GM18951 (cell line): Measurements from ENCODE around the gene HHAT.
"Not testable (repeated sequence)": the region's sequence is repeated elsewhere in the genome, so short reads cannot be mapped to it uniquely, and the experiment has no call there.

Experiments used
- POLR2A ChIP-seq: IDR thresholded peaks from 4 replicates; pipeline ENCODE4 v1.6.1; 2011; ENCODE audit warnings: mild to moderate bottlenecking; ENCODE audit not compliant: insufficient read length, insufficient read depth; ENCODE audit errors: extremely low read depth
- in situ Hi-C: fragments of 300-500 bp; cut with MboI; formaldehyde crosslinking; loops from one replicate; pipeline ENCODE4 v1.12.0; 2022; ENCODE audit warnings: low sequenced_read_pairs, mixed read lengths, inconsistent platforms; ENCODE audit not compliant: unreplicated experiment

Gene HHAT

GRCh38 chr1:210351496-210351895 lies 22.8 kb downstream of the HHAT start:
- TF ChIP-seq POLR2A, result no peak
- in situ Hi-C loops, result no loop called here

- in situ Hi-C loops, result no loop called here
- TF ChIP-seq POLR2A, result no peak
These were observed 23.9 kb downstream of the HHAT start for GRCh38 chr1:210352575-210352974.

- in situ Hi-C loops, result not testable (repeated sequence)
These were observed 25.6 kb downstream of the HHAT start for GRCh38 chr1:210354305-210354704.

DNA sequence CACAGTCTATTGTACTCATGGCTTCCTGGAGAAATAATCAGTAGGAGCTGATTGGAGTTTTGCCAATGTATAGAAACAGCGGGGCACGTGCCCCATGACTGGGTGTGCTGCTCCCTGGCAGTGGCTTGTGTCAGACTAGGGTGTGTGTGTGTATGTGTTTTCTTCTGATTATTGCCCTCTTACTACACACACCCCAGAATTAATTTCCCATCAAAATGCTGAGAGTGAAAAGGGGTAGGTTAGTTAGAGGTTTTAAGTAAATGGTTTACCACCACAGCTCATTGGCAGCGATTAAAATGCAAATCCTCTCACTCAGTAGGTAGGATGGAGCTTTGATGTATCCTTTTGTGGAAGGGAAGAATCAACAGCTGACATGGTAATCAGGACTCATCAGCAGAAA lies 29.9 kb downstream of the HHAT start:
- in situ Hi-C loops, result no loop called here
- TF ChIP-seq POLR2A, result no peak

DNA sequence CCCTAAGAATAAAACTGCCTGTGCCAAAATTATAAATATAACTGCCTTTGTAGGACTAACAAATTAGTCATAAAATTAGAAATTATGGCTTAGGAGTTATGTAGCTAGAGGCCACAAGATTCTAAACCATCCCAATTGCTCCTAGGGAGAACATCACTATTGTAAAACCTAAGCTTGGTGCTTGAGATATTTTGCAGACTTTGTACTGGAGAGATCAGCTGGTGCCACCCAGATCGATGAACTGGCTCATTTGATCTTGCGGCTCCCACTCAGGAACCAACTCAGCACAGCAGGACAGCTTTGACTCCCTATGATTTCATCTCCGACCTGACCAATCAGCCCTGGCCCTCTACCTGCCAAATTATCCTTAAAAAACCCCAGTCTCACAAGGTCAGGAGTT lies 30.6 kb downstream of the HHAT start:
- TF ChIP-seq POLR2A, result no peak
- in situ Hi-C loops, result no loop called here

GRCh38 chr1:210360852-210361477 lies 32.3 kb downstream of the HHAT start:
- in situ Hi-C loops, result no loop called here
- no peak for TF ChIP-seq POLR2A

- no peak for TF ChIP-seq POLR2A
- in situ Hi-C loops, result no loop called here
These were observed 33.0 kb downstream of the HHAT start for GRCh38 chr1:210361665-210362064.

DNA sequence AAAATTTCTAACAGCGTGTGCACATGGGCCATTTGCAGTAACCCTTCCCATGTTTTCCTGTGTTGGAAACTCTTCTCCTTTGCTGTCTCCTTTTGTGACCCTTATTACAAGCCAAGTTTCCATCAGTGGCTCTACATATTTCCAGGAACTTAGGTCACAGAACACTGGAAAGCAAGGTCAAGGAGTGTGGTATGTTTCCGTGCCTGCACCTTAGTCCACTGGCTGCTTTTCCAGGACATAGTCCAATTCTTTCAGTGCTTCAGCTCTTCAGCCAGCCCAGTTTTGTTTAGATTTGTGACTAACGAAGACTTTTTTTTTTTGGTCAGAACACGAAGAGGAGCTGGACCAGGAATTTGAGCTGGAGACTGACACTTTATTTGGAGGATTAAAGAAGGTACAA lies 33.8 kb downstream of the HHAT start:
- no peak for TF ChIP-seq POLR2A
- in situ Hi-C loops, result no loop called here

DNA sequence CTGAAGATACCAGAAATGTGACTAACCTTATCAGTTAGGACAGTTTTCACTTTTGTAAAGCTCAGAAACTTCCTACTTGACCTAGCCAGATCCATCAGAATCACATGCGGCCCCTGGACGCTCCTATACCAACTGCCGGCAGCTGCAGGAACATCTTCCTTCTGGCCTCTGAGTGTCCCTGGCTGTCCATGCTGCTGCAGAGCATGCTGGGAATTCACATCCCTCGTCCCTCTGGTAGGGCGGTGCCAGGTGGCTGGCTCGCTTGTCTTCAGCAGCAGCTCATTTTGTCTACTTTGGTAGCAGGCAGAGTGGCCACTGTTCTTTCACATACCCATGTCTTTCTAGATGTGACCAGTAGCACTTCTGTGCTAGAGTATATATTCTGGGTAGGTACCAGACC lies 34.4 kb downstream of the HHAT start:
- in situ Hi-C loops, result no loop called here
- TF ChIP-seq POLR2A, result no peak

DNA sequence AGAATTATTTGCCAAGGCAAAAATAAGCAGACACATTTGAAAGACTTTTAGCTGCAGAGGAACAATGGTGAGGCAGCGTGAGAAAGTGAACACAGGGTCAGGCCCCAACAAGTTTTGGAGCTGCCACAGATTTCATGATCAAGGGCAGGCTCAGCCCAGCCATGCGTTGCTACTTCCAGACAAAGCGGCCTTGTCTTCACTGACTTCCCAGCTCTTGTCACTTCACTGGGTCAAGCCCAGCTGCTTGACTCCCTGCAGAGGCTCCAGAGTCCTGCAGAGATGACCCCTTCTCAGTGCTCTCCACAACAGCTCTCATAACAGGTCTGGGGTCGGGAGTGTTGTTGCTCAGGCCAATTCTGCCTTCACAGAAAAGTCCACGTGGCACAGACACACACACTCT lies 35.8 kb downstream of the HHAT start:
- in situ Hi-C loops, result no loop called here
- TF ChIP-seq POLR2A, result no peak

DNA sequence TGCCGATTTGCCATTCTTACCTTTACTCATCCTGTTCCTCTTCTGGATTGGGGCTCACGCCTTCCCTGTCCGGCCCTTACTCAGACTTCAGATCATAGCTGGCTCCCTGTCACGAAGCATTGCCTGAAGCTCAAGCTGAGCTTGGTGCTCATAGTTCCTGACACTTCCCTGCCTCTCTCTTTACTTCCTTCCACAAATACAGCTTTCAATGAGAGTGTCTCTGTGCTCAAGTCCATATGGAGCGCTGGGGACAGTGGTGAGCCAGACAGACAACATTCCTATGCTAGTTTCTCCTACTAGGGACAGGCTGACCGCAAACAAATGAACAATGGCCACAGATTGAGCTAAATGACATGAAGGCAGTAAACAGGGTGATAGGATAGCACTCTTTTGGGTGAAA lies 38.1 kb downstream of the HHAT start:
- in situ Hi-C loops, result no loop called here
- no peak for TF ChIP-seq POLR2A

GRCh38 chr1:210367566-210367965 lies 38.9 kb downstream of the HHAT start:
- in situ Hi-C loops, result no loop called here
- no peak for TF ChIP-seq POLR2A

DNA sequence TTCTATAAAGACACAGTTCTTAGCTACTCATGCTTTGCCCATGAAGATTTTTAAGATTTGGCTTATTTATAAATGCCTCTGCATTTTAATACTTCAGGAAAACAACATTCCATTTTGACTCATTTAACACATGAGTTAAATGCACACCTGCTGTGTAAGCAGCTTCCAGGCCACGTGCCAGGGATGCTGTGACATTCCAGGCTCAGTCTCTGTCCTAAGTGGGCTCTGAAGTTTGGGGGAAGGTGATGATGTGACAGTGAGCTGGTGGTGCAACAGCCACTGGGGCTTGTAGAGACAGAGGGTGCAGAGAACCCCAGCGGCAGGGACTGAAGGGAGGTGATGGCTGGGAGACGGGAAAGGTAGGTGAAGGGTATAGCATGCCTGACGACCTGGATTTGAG lies 40.7 kb downstream of the HHAT start:
- no peak for TF ChIP-seq POLR2A

GRCh38 chr1:210371916-210372315 lies 43.2 kb downstream of the HHAT start:
- in situ Hi-C loops, result no loop called here
- no peak for TF ChIP-seq POLR2A

More for the DNA sequence above, 40.7 kb downstream of the HHAT start:
- in situ Hi-C loops, result no loop called here

DNA sequence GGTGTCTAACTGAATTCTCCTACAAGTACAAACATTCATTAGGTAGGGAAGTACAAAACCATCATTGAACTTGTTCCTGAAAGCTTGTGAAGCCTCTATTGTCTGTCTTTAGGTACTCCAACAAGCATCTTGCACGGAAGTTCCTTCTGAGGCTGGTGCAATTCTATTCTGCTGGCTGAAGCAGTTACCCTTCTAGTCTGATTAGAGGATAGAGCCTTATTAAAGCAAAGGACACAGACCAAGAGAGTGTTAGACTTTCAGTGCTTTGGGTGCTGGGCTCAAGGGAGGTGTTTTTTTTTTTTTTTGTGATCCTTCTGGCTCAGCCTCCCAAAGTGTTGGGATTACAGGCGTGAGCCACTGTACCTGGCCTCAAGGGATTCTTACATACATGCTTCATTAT lies 43.8 kb downstream of the HHAT start:
- no peak for TF ChIP-seq POLR2A
- in situ Hi-C loops, result no loop called here
